ENCODE data around the gene METTL3.
A peak's percentile ranks its signal among the peaks of the same experiment; 100 is the strongest.

The METTL3 gene

DNA sequence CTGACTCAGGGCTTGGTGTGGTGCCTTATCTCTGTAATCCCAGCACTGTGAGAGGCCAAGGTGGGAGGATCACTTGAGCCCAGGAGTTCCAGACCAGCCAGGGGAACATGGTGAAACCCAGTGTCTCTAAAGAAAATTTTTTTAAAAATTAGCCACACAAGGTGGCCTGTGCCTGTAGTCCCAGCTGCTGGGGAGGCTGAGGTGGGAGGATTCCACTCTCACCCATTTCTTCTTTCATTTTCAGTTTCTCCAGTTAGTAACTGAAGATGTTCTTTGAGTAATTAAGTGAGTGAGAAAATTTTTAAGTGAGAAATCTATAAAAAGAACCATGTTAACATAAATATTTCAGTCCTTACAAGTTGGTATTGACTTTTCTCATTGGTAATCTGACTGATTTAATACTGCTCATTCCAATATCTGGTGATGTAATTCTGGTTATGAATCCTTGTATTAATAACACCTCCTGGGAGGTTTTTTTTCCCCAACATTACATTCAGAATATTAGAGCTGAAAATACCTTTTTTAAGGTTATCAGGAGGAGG is 6.1 kb downstream of the METTL3 start:
- Histone ChIP-seq H4K20me1 (ENCODE audit: insufficient read depth, low read length, poor library complexity, severe bottlenecking) (peaks cover 14% of the 10 kb centered on the region), H2AFZ (ENCODE audit: low read length) (no peak overlapping the region), H3F3A (ENCODE audit: low read depth) (no peaks in the 10 kb centered on the region), H3K4me3 (ENCODE audit: low read length, poor library complexity, severe bottlenecking) (no peak overlapping the region), H3K9ac (ENCODE audit: low read depth, low read length, poor library complexity, severe bottlenecking) (no peak overlapping the region), H3K9me3 (ENCODE audit: insufficient read depth, low read depth, low read length) (no peaks in the 10 kb centered on the region), H3K4me2 (ENCODE audit: low read depth, low read length, poor library complexity, severe bottlenecking) (peak overlapping the region; percentile 26), H3K36me3 (ENCODE audit: insufficient read depth, low read length) (peaks cover 37% of the 10 kb centered on the region; the same call in 1 of the 2 replicates), H3K4me1 (ENCODE audit: insufficient read depth, low read length, poor library complexity, severe bottlenecking) (peaks cover 4% of the 10 kb centered on the region), H3K9me2 (replicated peaks; ENCODE audit: low read depth, low read length) (no peaks in the 10 kb centered on the region), H3K27me3 (ENCODE audit: insufficient read depth, low read length, poor library complexity, severe bottlenecking) (no peaks in the 10 kb centered on the region), H3K79me2 (ENCODE audit: insufficient read depth, low read length) (peaks cover 53% of the 10 kb centered on the region)
- no peak for TF ChIP-seq EZH2phosphoT487 (IDR thresholded peaks at IDR 0.05; ENCODE audit: borderline replicate concordance)
- TF ChIP-seq, protein P1, sequence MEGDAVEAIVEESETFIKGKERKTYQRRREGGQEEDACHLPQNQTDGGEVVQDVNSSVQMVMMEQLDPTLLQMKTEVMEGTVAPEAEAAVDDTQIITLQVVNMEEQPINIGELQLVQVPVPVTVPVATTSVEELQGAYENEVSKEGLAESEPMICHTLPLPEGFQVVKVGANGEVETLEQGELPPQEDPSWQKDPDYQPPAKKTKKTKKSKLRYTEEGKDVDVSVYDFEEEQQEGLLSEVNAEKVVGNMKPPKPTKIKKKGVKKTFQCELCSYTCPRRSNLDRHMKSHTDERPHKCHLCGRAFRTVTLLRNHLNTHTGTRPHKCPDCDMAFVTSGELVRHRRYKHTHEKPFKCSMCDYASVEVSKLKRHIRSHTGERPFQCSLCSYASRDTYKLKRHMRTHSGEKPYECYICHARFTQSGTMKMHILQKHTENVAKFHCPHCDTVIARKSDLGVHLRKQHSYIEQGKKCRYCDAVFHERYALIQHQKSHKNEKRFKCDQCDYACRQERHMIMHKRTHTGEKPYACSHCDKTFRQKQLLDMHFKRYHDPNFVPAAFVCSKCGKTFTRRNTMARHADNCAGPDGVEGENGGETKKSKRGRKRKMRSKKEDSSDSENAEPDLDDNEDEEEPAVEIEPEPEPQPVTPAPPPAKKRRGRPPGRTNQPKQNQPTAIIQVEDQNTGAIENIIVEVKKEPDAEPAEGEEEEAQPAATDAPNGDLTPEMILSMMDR (conservative IDR thresholded peaks at IDR 0.05; ENCODE audit: low read length), result no peak

DNA sequence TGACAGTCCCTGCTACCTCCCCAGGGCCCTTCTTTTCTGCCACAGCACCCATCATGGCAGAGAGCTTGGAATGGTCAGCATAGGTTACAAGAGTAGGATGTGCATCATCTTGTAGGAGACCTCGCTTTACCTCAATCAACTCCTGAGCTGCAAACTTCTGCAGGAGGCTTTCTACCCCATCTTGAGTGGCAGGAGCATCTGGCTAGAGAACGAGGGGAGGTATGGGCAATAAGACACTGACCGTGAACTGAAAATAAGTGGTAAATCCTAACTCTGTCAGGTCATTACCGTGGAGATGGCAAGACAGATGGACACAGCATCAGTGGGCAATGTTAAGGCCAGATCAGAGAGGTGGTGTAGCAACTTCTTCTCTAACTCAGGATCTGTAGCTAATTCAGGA is 7.8 kb downstream of the METTL3 start:
- no peaks in the 10 kb centered on the region for H3F3A ChIP-seq (ENCODE audit: low read depth)
- H3K9me3 ChIP-seq (ENCODE audit: insufficient read depth, low read depth, low read length), result no peaks in the 10 kb centered on the region
- TF ChIP-seq, protein P1 (conservative IDR thresholded peaks at IDR 0.05; ENCODE audit: low read length), result no peak
- no peak for TF ChIP-seq EZH2phosphoT487 (IDR thresholded peaks at IDR 0.05; ENCODE audit: borderline replicate concordance)
- H3K9me2 ChIP-seq (replicated peaks; ENCODE audit: low read depth, low read length), result no peaks in the 10 kb centered on the region
- H3K27me3 ChIP-seq (ENCODE audit: insufficient read depth, low read length, poor library complexity, severe bottlenecking), result no peaks in the 10 kb centered on the region
- peaks cover 52% of the 10 kb centered on the region; the same call in 1 of the 2 replicates for H3K36me3 ChIP-seq (ENCODE audit: insufficient read depth, low read length)
- H3K4me1 ChIP-seq (ENCODE audit: insufficient read depth, low read length, poor library complexity, severe bottlenecking), result no peaks in the 10 kb centered on the region
- H4K20me1 ChIP-seq (ENCODE audit: insufficient read depth, low read length, poor library complexity, severe bottlenecking), result peaks cover 7% of the 10 kb centered on the region
- no peak overlapping the region for H2AFZ ChIP-seq (ENCODE audit: low read length)
- no peak overlapping the region for H3K4me3 ChIP-seq (ENCODE audit: low read length, poor library complexity, severe bottlenecking)
- no peak overlapping the region for H3K4me2 ChIP-seq (ENCODE audit: low read depth, low read length, poor library complexity, severe bottlenecking)
- no peak overlapping the region for H3K9ac ChIP-seq (ENCODE audit: low read depth, low read length, poor library complexity, severe bottlenecking)
- peaks cover 36% of the 10 kb centered on the region for H3K79me2 ChIP-seq (ENCODE audit: insufficient read depth, low read length)

DNA sequence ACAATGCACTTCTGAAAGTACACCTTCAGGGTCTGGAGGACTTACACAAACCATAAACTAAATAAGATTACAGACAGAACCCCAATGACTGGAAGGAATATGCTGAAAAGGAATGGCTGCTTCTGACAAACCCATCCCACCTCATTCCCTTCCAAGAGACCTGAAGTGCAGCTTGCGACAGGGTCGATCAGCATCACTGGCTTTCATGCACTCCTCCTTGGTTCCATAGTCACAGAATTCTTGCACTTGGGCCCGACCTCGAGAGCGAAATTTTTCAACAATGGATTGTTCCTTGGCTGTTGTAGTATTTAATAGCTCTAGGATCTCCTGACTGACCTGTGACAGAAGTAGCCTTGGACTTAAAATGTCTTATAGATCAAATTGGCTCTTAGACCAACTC is 9.6 kb downstream of the METTL3 start:
- Histone ChIP-seq H3K9me3 (ENCODE audit: insufficient read depth, low read depth, low read length) (no peaks in the 10 kb centered on the region), H3K4me1 (ENCODE audit: insufficient read depth, low read length, poor library complexity, severe bottlenecking) (no peaks in the 10 kb centered on the region), H3K36me3 (ENCODE audit: insufficient read depth, low read length) (peaks cover 69% of the 10 kb centered on the region), H3K9me2 (replicated peaks; ENCODE audit: low read depth, low read length) (no peaks in the 10 kb centered on the region), H3K27me3 (ENCODE audit: insufficient read depth, low read length, poor library complexity, severe bottlenecking) (no peaks in the 10 kb centered on the region), H3K4me2 (ENCODE audit: low read depth, low read length, poor library complexity, severe bottlenecking) (no peak overlapping the region), H3K9ac (ENCODE audit: low read depth, low read length, poor library complexity, severe bottlenecking) (no peak overlapping the region), H4K20me1 (ENCODE audit: insufficient read depth, low read length, poor library complexity, severe bottlenecking) (peaks cover 7% of the 10 kb centered on the region), H3F3A (ENCODE audit: low read depth) (no peaks in the 10 kb centered on the region; the same call in 1 of the 2 replicates), H3K79me2 (ENCODE audit: insufficient read depth, low read length) (peaks cover 20% of the 10 kb centered on the region), H2AFZ (ENCODE audit: low read length) (no peak overlapping the region), H3K4me3 (ENCODE audit: low read length, poor library complexity, severe bottlenecking) (no peak overlapping the region)
- no peak for TF ChIP-seq EZH2phosphoT487 (IDR thresholded peaks at IDR 0.05; ENCODE audit: borderline replicate concordance)
- TF ChIP-seq, protein P1 (conservative IDR thresholded peaks at IDR 0.05; ENCODE audit: low read length), result no peak

Measured in Loucy (cell line).